Stomach (tissue), 4 donors: Measurements from ENCODE around the gene EFCAB11.

ENCODE experiments used
- EP300 ChIP-seq: sonication (generic); formaldehyde crosslinking; IDR thresholded peaks from one replicate; pipeline ENCODE4 v1.6.1; 2017; ENCODE audit warnings: antibody characterized with exemption
- POLR2AphosphoS5 ChIP-seq, 3 donors: sonication (generic); formaldehyde crosslinking; IDR thresholded peaks; one replicate each; pipeline ENCODE4 v1.6.1; 2016; ENCODE audit warnings: antibody characterized with exemption in 3 of 3
- TF ChIP-seq, protein P1 (sequence below), 7 experiments: fragments of 450-650 bp in 4 of 7; fragments of 200-600 bp in 3 of 7; sonication (generic) in 3 of 7; IDR thresholded peaks; one replicate each; pipeline ENCODE4 v1.5.1; 2016 to 2019; ENCODE audit warnings: antibody characterized with exemption in 7 of 7, control low read depth in 2 of 7, mild to moderate bottlenecking in 1 of 7

DNA sequence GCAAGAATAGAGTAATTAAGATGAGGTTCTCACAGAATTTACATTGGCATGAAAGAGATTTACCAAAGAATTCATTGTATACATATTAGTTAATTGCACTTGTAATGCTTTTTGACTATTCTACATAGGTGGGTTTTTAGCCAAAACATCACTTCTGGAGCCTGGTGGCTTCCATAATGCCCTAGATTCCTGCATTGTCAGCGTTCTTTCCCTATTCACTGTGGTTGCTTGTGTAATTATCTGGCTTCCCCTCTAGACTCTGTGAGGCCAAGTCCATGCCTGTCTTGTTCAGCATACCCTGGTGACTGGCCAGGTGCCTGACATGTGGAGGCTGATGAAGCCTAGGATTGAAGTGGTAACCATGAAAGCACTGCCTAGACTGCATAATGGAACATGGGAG lies 42.4 kb upstream of the EFCAB11 start:
- TF ChIP-seq POLR2AphosphoS5 (IDR thresholded peaks at IDR 0.05), result no peak
- TF ChIP-seq, protein P1, sequence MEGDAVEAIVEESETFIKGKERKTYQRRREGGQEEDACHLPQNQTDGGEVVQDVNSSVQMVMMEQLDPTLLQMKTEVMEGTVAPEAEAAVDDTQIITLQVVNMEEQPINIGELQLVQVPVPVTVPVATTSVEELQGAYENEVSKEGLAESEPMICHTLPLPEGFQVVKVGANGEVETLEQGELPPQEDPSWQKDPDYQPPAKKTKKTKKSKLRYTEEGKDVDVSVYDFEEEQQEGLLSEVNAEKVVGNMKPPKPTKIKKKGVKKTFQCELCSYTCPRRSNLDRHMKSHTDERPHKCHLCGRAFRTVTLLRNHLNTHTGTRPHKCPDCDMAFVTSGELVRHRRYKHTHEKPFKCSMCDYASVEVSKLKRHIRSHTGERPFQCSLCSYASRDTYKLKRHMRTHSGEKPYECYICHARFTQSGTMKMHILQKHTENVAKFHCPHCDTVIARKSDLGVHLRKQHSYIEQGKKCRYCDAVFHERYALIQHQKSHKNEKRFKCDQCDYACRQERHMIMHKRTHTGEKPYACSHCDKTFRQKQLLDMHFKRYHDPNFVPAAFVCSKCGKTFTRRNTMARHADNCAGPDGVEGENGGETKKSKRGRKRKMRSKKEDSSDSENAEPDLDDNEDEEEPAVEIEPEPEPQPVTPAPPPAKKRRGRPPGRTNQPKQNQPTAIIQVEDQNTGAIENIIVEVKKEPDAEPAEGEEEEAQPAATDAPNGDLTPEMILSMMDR (IDR thresholded peaks at IDR 0.05), result no peak
- no peak for TF ChIP-seq EP300
